H1 (cell line): Measurements from ENCODE around the gene PTBP3. TPM values are rescaled to one million over a fixed set of nuclear protein-coding genes. Genes with fewer than 3 reads are reported as not detected.

Source experiments
- CTCF ChIA-PET: fragments of 300-600 bp; sonication (Branson Sonifier 250); formaldehyde crosslinking; loops from one replicate; lab custom pipeline; 2021; ENCODE audit not compliant: partially characterized antibody; lab: Charles Lee
- POLR2A ChIA-PET: fragments of 300-600 bp; sonication (Branson Sonifier 250); formaldehyde crosslinking; loops from one replicate; lab custom pipeline; 2021; ENCODE audit warnings: inconsistent platforms; ENCODE audit not compliant: partially characterized antibody; lab: Charles Lee
- DNase-seq, 2 experiments: peaks; one replicate each; pipeline versions ENCODE4 v3.0.0 to v3.0.0-alpha.2; 2010 to 2022; ENCODE audit warnings: low spot score in 2 of 2, low read depth in 1 of 2, mixed read lengths in 1 of 2
- FAIRE-seq: peaks from 2 replicates; lab custom pipeline; 2011; peaks lifted over from hg19 to GRCh38; lab: Jason Lieb, UNC
- H2AFZ ChIP-seq: 2 replicates; pipeline ENCODE4 v1.8.1; 2012; ENCODE audit warnings: low read length, inconsistent platforms
- H2AK5ac ChIP-seq: 2 replicates; pipeline ENCODE4 v1.6.1; 2013; ENCODE audit warnings: low read depth, low read length
- H2BK120ac ChIP-seq: replicated peaks from 2 replicates; pipeline ENCODE3; 2013; ENCODE audit warnings: low read depth, low read length, inconsistent platforms
- H2BK12ac ChIP-seq: 2 replicates; pipeline ENCODE4 v1.6.1; 2013; ENCODE audit warnings: low read depth, low read length
- H2BK15ac ChIP-seq: 2 replicates; pipeline ENCODE4 v1.6.1; 2013; ENCODE audit warnings: low read length
- H2BK20ac ChIP-seq: 2 replicates; pipeline ENCODE4 v1.6.1; 2013; ENCODE audit warnings: low read length
- H2BK5ac ChIP-seq: 2 replicates; pipeline ENCODE4 v1.6.1; 2013; ENCODE audit warnings: low read depth, low read length
- H3K14ac ChIP-seq: 2 replicates; pipeline ENCODE4 v1.6.1; 2013; ENCODE audit warnings: inconsistent platforms; ENCODE audit not compliant: insufficient read length
- H3K18ac ChIP-seq: 2 replicates; pipeline ENCODE4 v1.6.1; 2013; ENCODE audit warnings: low read length; ENCODE audit errors: extremely low read depth
- H3K23ac ChIP-seq: 2 replicates; pipeline ENCODE4 v1.6.1; 2013; ENCODE audit warnings: inconsistent platforms; ENCODE audit not compliant: insufficient read length
- H3K23me2 ChIP-seq: 2 replicates; pipeline ENCODE4 v1.6.1; 2013; ENCODE audit warnings: low read depth, low read length
- H3K27ac ChIP-seq: 2 replicates; pipeline ENCODE4 v1.6.1; 2011; ENCODE audit warnings: low read depth, low read length, inconsistent platforms
- H3K27me3 ChIP-seq, 4 experiments: replicated peaks in 1 of 4; 1 replicate in 1 of 4; 2 replicates in 3 of 4; pipeline versions ENCODE4 v1.6.1 to v1.8.1; 2011 to 2013; ENCODE audit warnings: low read length in 3 of 4, mild to moderate bottlenecking in 3 of 4, inconsistent platforms in 2 of 4, mixed read lengths in 2 of 4, moderate library complexity in 1 of 4; ENCODE audit not compliant: control insufficient read depth in 3 of 4, insufficient read depth in 3 of 4; ENCODE audit errors: extremely low read depth in 1 of 4
- H3K36me3 ChIP-seq, 4 experiments: 2 replicates each; pipeline versions ENCODE4 v1.6.1 to v1.8.1; 2011 to 2013; ENCODE audit warnings: mild to moderate bottlenecking in 4 of 4, low read length in 3 of 4, moderate library complexity in 2 of 4, control low read depth in 1 of 4, inconsistent platforms in 1 of 4; ENCODE audit not compliant: insufficient read depth in 4 of 4, control insufficient read depth in 2 of 4
- H3K4ac ChIP-seq: replicated peaks from 2 replicates; pipeline ENCODE3; 2013; ENCODE audit warnings: low read length, low read depth, mixed read lengths, inconsistent platforms; ENCODE audit not compliant: insufficient read length
- H3K4me1 ChIP-seq, 4 experiments: replicated peaks in 1 of 4; 1 replicate in 1 of 4; 2 replicates in 3 of 4; pipeline versions ENCODE4 v1.6.1 to v1.8.1; 2011 to 2013; ENCODE audit warnings: low read length in 3 of 4, inconsistent platforms in 2 of 4, mixed read lengths in 1 of 4; ENCODE audit not compliant: insufficient read depth in 4 of 4, control insufficient read depth in 3 of 4
- H3K4me2 ChIP-seq, 2 experiments: 2 replicates each; pipeline versions ENCODE4 v1.6.1 to v1.8.1; 2011 to 2013; ENCODE audit warnings: low read depth in 2 of 2, low read length in 2 of 2, control low read depth in 1 of 2, inconsistent platforms in 1 of 2, mild to moderate bottlenecking in 1 of 2; ENCODE audit not compliant: insufficient read depth in 1 of 2
- H3K4me3 ChIP-seq, 4 experiments: fragments of 200-600, 300-600 bp in 1 of 4; sonication (generic), shearing (Covaris generic), sonication (Bioruptor Twin) in 1 of 4; 2 replicates each; pipeline versions ENCODE4 v1.5.1 to v1.8.1; 2011 to 2016; ENCODE audit warnings: low read length in 4 of 4, low read depth in 3 of 4, control low read depth in 2 of 4, inconsistent platforms in 2 of 4, mild to moderate bottlenecking in 2 of 4, mixed read lengths in 1 of 4, moderate library complexity in 1 of 4; ENCODE audit not compliant: insufficient read depth in 2 of 4; ENCODE audit errors: extremely low read depth in 1 of 4
- H3K56ac ChIP-seq: replicated peaks from 2 replicates; pipeline ENCODE3; 2013; ENCODE audit warnings: low read depth, mild to moderate bottlenecking, mixed read lengths, low read length, inconsistent platforms; ENCODE audit not compliant: insufficient read length
- H3K79me1 ChIP-seq: 2 replicates; pipeline ENCODE4 v1.6.1; 2013; ENCODE audit warnings: low read depth, low read length, control low read depth
- H3K79me2 ChIP-seq, 2 experiments: 2 replicates each; pipeline versions ENCODE4 v1.6.1 to v1.8.1; 2012 to 2013; ENCODE audit warnings: low read length in 2 of 2, mild to moderate bottlenecking in 2 of 2, inconsistent platforms in 1 of 2; ENCODE audit not compliant: insufficient read depth in 2 of 2, control insufficient read depth in 1 of 2
- H3K9ac ChIP-seq, 4 experiments: replicated peaks in 1 of 4; 1 replicate in 1 of 4; 2 replicates in 3 of 4; pipeline versions ENCODE4 v1.6.1 to v1.8.1; 2011 to 2013; ENCODE audit warnings: low read depth in 3 of 4, low read length in 3 of 4, control low read depth in 2 of 4, mild to moderate bottlenecking in 2 of 4, moderate library complexity in 2 of 4, inconsistent platforms in 1 of 4; ENCODE audit errors: extremely low read depth in 1 of 4
- H3K9me3 ChIP-seq, 2 experiments: 2 replicates each; pipeline versions ENCODE4 v1.6.1 to v1.8.1; 2012 to 2013; ENCODE audit warnings: mild to moderate bottlenecking in 2 of 2, moderate library complexity in 2 of 2, control low read depth in 1 of 2, inconsistent platforms in 1 of 2, low read depth in 1 of 2, low read length in 1 of 2, mixed read lengths in 1 of 2; ENCODE audit not compliant: insufficient read depth in 2 of 2
- H4K20me1 ChIP-seq, 2 experiments: replicated peaks in 1 of 2; 2 replicates each; pipeline versions ENCODE3 to v1.8.1; 2011 to 2013; ENCODE audit warnings: inconsistent platforms in 2 of 2, low read length in 2 of 2, mild to moderate bottlenecking in 1 of 2; ENCODE audit not compliant: insufficient read depth in 2 of 2, control insufficient read depth in 1 of 2
- H4K5ac ChIP-seq: 2 replicates; pipeline ENCODE4 v1.6.1; 2013; ENCODE audit warnings: low read length, low read depth, mixed read lengths, inconsistent platforms; ENCODE audit not compliant: insufficient read length
- H4K8ac ChIP-seq: 2 replicates; pipeline ENCODE4 v1.8.0; 2013; ENCODE audit warnings: mild to moderate bottlenecking, moderate library complexity, low read length, inconsistent platforms; ENCODE audit not compliant: insufficient read depth; ENCODE audit errors: extremely low read depth
- H4K91ac ChIP-seq: replicated peaks from 2 replicates; pipeline ENCODE3; 2013; ENCODE audit warnings: low read length, mixed read lengths, inconsistent platforms; ENCODE audit not compliant: insufficient read length
- ASH2L ChIP-seq: fragments of 200-600, 300-600 bp; sonication (generic); IDR thresholded peaks from one replicate; pipeline ENCODE4 v1.7.1; 2017; ENCODE audit warnings: low read length
- CREB1 ChIP-seq: IDR thresholded peaks from 2 replicates; pipeline ENCODE4 v1.6.1; 2012; ENCODE audit warnings: inconsistent platforms
- EP300 ChIP-seq, 2 experiments: IDR thresholded peaks; 1 replicate in 1 of 2; 2 replicates in 1 of 2; pipeline ENCODE4 v1.6.1; 2011 to 2012; ENCODE audit warnings: low read depth in 2 of 2, low read length in 2 of 2, mild to moderate bottlenecking in 2 of 2, borderline replicate concordance in 1 of 2, inconsistent platforms in 1 of 2, moderate library complexity in 1 of 2
- FOSL1 ChIP-seq: IDR thresholded peaks from 2 replicates; pipeline ENCODE4 v1.6.1; 2011; ENCODE audit warnings: mild to moderate bottlenecking, low read depth, low read length, moderate library complexity; ENCODE audit not compliant: insufficient read depth
- NANOG ChIP-seq: IDR thresholded peaks from 2 replicates; pipeline ENCODE4 v1.6.1; 2011; ENCODE audit warnings: low read length, low read depth, mild to moderate bottlenecking, inconsistent platforms; ENCODE audit not compliant: insufficient read depth, poor library complexity, severe bottlenecking
- NRF1 ChIP-seq: IDR thresholded peaks from 2 replicates; pipeline ENCODE4 v1.6.1; 2011; ENCODE audit warnings: mild to moderate bottlenecking, low read depth, low read length, improper control_type of control experiment
- RNF2 ChIP-seq: fragments of 200-900, 300-1000 bp; sonication (generic); IDR thresholded peaks from 2 replicates; pipeline ENCODE4 v1.7.1; 2016; ENCODE audit warnings: borderline replicate concordance, low read depth, mild to moderate bottlenecking, antibody characterized with exemption, low read length; ENCODE audit not compliant: poor library complexity, severe bottlenecking; ENCODE audit errors: missing control alignments
- TCF12 ChIP-seq: IDR thresholded peaks from 2 replicates; pipeline ENCODE4 v1.6.1; 2011; ENCODE audit warnings: low read depth, mild to moderate bottlenecking, low read length
- USF2 ChIP-seq: IDR thresholded peaks from 2 replicates; pipeline ENCODE4 v1.6.1; 2011; ENCODE audit warnings: low read length, improper control_type of control experiment
- YY1 ChIP-seq: IDR thresholded peaks from 2 replicates; pipeline ENCODE4 v1.6.1; 2011; ENCODE audit warnings: low read depth, mild to moderate bottlenecking, low read length
- WGBS, 2 experiments: shearing (Covaris generic) in 1 of 2; methylation state at CpG; one replicate each; pipeline versions ENCODE4 v1.1.6 to v1.1.7; 2013 to 2015; ENCODE audit warnings: low lambda C conversion rate in 2 of 2, mixed read lengths in 2 of 2, inconsistent platforms in 1 of 2, low coverage in 1 of 2, missing lambda C conversion rate in 1 of 2; ENCODE audit not compliant: insufficient replicate concordance in 2 of 2, insufficient coverage in 1 of 2, insufficient read length in 1 of 2; ENCODE audit errors: extremely low coverage in 1 of 2, missing lambda C conversion rate in 1 of 2; 5-methylcytosine and 5-hydroxymethylcytosine counted together
- polyA plus RNA-seq, 7 experiments: library from polyadenylated mRNA; depleted of rRNA in 3 of 7; stranded (reverse) in 5 of 7; unstranded in 2 of 7; fragments of >200 nt in 5 of 7; fragments of 200-250 nt in 2 of 7; gene quantifications; 1 replicate in 5 of 7; 2 replicates in 1 of 7; 4 replicates in 1 of 7; pipeline versions ENCODE4 v1.2.1 to v1.2.3, GENCODE V29; 2011 to 2013; ENCODE audit warnings: missing spikeins in 2 of 7, mixed read lengths in 2 of 7
- total RNA-seq: library from RNA; stranded (reverse); fragmentation: NEBNext Ultra II Directional; extraction: Animal tissue kit (Norgen Biotek cat#: 25700); gene quantifications from 2 replicates; pipeline ENCODE4 v1.2.1, GENCODE V29; 2021
- TF ChIP-seq, protein P1 (sequence below): IDR thresholded peaks from 2 replicates; pipeline ENCODE4 v1.6.1; 2012; ENCODE audit warnings: inconsistent platforms

Gene PTBP3
- total and polyA plus RNA-seq, 2 of the 8 experiments (the other 6 are each of a cell fraction or from before 2014, with no cell fraction given): 51.0 to 124 TPM

DNA sequence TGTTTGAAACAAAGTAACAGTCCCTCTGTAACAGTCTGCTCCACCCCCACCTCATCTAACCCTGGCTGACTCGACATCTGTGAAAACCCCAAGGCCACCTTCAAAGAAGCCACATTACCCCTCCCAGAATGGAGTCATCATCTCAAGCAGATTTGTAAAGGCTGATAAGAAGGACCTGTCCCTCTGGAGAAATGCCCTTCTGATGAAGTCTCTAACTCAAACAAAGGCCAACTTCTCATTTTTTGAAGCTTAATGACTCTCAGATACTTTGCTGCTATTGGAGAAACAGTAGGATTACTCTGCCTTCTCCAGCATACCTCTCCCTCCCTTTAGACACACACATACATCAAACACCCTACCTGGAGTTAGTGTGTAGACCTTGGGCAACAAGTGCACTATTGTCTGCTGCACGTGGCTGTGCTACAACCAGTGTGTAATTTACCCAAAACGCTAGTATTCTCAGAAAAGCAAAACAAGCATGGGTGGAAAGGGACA lies 153.0 kb downstream of the PTBP3 start:
- no peak overlapping the region for H3K4me2 ChIP-seq
- no peak overlapping the region for H3K4ac ChIP-seq
- CTCF ChIA-PET: interaction anchor here (1.0 to 1.1 kb wide), 2 partner anchors 9 to 25 kb away, joined by 3 to 8 read pairs; no protein-coding TSS in a partner anchor
- TF ChIP-seq CREB1 (no peak), EP300 (IDR thresholded peaks at IDR 0.05; ENCODE audit: borderline replicate concordance in 1 of 2, low read depth in 2 of 2, low read length in 2 of 2) (no peak), YY1 (no peak), FOSL1 (no peak), USF2 (no peak), NRF1 (no peak), TCF12 (no peak), NANOG (no peak), RNF2 (no peak), ASH2L (no peak)
- TF ChIP-seq, protein P1, sequence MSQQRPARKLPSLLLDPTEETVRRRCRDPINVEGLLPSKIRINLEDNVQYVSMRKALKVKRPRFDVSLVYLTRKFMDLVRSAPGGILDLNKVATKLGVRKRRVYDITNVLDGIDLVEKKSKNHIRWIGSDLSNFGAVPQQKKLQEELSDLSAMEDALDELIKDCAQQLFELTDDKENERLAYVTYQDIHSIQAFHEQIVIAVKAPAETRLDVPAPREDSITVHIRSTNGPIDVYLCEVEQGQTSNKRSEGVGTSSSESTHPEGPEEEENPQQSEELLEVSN: no peak

More for the DNA sequence above, 153.0 kb downstream of the PTBP3 start:
- no peak overlapping the region for H3K56ac ChIP-seq
- 0 out of 2 replicates have a peak overlapping the region, but pooled peaks have one; percentile 15 for H2AFZ ChIP-seq
- FAIRE-seq: no peak
- H2BK120ac ChIP-seq: no peak overlapping the region
- no peaks in the 10 kb centered on the region for H4K20me1 ChIP-seq
- H3K27me3 ChIP-seq: peaks cover 0 to 17% (median 7%) of the 10 kb centered on the region in 4 experiments; a peak in 5 of 7 replicates
- 0 out of 4 replicates have a peak, but pooled peaks cover 0 to 4% of the 10 kb centered on the region in 2 experiments for H3K9me3 ChIP-seq
- DNase-seq: no peak
- WGBS, 2 experiments: 72% methylated on average over 3 of the region's 3 CpGs; no CpG with 5 or more reads in 1 of the 2 experiments
- H3K36me3 ChIP-seq: no peaks in the 10 kb centered on the region
- no peak overlapping the region for H2BK15ac ChIP-seq
- H3K79me1 ChIP-seq: no peaks in the 10 kb centered on the region
- no peaks in the 10 kb centered on the region for H3K79me2 ChIP-seq
- peaks cover 6% of the 10 kb centered on the region for H3K23me2 ChIP-seq
- H3K18ac ChIP-seq: no peak overlapping the region
- H3K9ac ChIP-seq: no peak overlapping the region
- H2AK5ac ChIP-seq: no peak overlapping the region
- peaks cover 0 to 10% (median 3%) of the 10 kb centered on the region in 4 experiments; a peak in 5 of 7 replicates for H3K4me1 ChIP-seq
- no peak overlapping the region for H3K14ac ChIP-seq
- H3K23ac ChIP-seq: no peak overlapping the region
- H2BK5ac ChIP-seq: no peak overlapping the region
- POLR2A ChIA-PET: no interaction called here
- H4K8ac ChIP-seq: no peak overlapping the region
- no peak overlapping the region for H4K5ac ChIP-seq
- H2BK20ac ChIP-seq: peak overlapping the region; percentile 43; the same call in 1 of the 2 replicates
- no peak overlapping the region for H3K4me3 ChIP-seq
- no peak overlapping the region for H2BK12ac ChIP-seq
- H3K27ac ChIP-seq: no peak overlapping the region
- peak overlapping the region; percentile 22 for H4K91ac ChIP-seq
